Memory B cell (primary cell): ENCODE data around the gene CACNA1C.
A peak's percentile ranks its signal among the peaks of the same experiment; 100 is the strongest.

ENCODE experiments used
- ATAC-seq: fragments of 150-1000 bp; cut with Tn5 transposase; 2 replicates; pipeline ENCODE4 v1.10.0; 2021; ENCODE audit warnings: low read depth, mild to moderate bottlenecking, moderate library complexity
- DNase-seq, 2 donors: peaks; one replicate each; pipeline ENCODE4 v3.0.0; 2022; ENCODE audit warnings: low spot score in 2 of 2
- H3K27ac Mint-ChIP-seq: one replicate; pipeline ENCODE4 v1.8.0; 2022; ENCODE audit warnings: mild to moderate bottlenecking, moderate library complexity, mixed read lengths
- H3K27me3 Mint-ChIP-seq: one replicate; pipeline ENCODE4 v1.8.0; 2022; ENCODE audit warnings: mixed read lengths
- H3K36me3 Mint-ChIP-seq: one replicate; pipeline ENCODE4 v1.8.0; 2022; ENCODE audit warnings: mild to moderate bottlenecking, mixed read lengths
- H3K4me1 Mint-ChIP-seq: one replicate; pipeline ENCODE4 v1.8.0; 2022; ENCODE audit warnings: mixed read lengths
- H3K4me3 Mint-ChIP-seq: one replicate; pipeline ENCODE4 v1.8.0; 2022; ENCODE audit warnings: mild to moderate bottlenecking, moderate library complexity, mixed read lengths
- H3K9me3 Mint-ChIP-seq: one replicate; pipeline ENCODE4 v1.8.0; 2022; ENCODE audit warnings: mixed read lengths

CACNA1C gene

GRCh38 chr12:2051700-2052621 is 826 bp upstream of the CACNA1C start:
- no peaks in the 10 kb centered on the region for H3K36me3 Mint-ChIP-seq
- peak overlapping the region; percentile 52 for H3K4me3 Mint-ChIP-seq
- peaks cover 18% of the 10 kb centered on the region for H3K4me1 Mint-ChIP-seq
- H3K9me3 Mint-ChIP-seq = no peaks in the 10 kb centered on the region
- ATAC-seq (no peak), DNase-seq (no peak)
- H3K27me3 Mint-ChIP-seq = peaks cover 32% of the 10 kb centered on the region
- no peak overlapping the region for H3K27ac Mint-ChIP-seq

- Mint-ChIP-seq H3K36me3 (no peaks in the 10 kb centered on the region), H3K27me3 (peaks cover 29% of the 10 kb centered on the region), H3K9me3 (no peaks in the 10 kb centered on the region), H3K4me1 (peaks cover 18% of the 10 kb centered on the region), H3K4me3 (no peak overlapping the region), H3K27ac (no peak overlapping the region)
- DNase-seq (no peak), ATAC-seq (no peak)
Measured at GRCh38 chr12:2053691-2054090, 904 bp downstream of the CACNA1C start.

- no peak for DNase-seq
- Mint-ChIP-seq H3K27me3 (peaks cover 29% of the 10 kb centered on the region), H3K4me1 (peaks cover 18% of the 10 kb centered on the region), H3K36me3 (no peaks in the 10 kb centered on the region), H3K4me3 (peak overlapping the region; percentile 55), H3K27ac (no peak overlapping the region), H3K9me3 (no peaks in the 10 kb centered on the region)
- no peak for ATAC-seq
Measured at GRCh38 chr12:2054091-2055018, 1.6 kb downstream of the CACNA1C start.

GRCh38 chr12:2057041-2057794 is 4.4 kb downstream of the CACNA1C start:
- H3K36me3 Mint-ChIP-seq = no peaks in the 10 kb centered on the region
- DNase-seq (peak; percentile 30 to 46), ATAC-seq (no peak)
- H3K4me3 Mint-ChIP-seq = no peak overlapping the region
- peaks cover 8% of the 10 kb centered on the region for H3K4me1 Mint-ChIP-seq
- H3K27ac Mint-ChIP-seq = no peak overlapping the region
- no peaks in the 10 kb centered on the region for H3K9me3 Mint-ChIP-seq
- peaks cover 16% of the 10 kb centered on the region for H3K27me3 Mint-ChIP-seq

- Mint-ChIP-seq H3K27me3 (peaks cover 18% of the 10 kb centered on the region), H3K4me1 (peaks cover 8% of the 10 kb centered on the region), H3K36me3 (no peaks in the 10 kb centered on the region), H3K9me3 (no peaks in the 10 kb centered on the region), H3K4me3 (no peak overlapping the region), H3K27ac (no peak overlapping the region)
- DNase-seq = no peak
- no peak for ATAC-seq
Measured at GRCh38 chr12:2057795-2058408, 5.1 kb downstream of the CACNA1C start.

- no peak for ATAC-seq
- DNase-seq = no peak
- H3K9me3 Mint-ChIP-seq = no peaks in the 10 kb centered on the region
- no peak overlapping the region for H3K4me3 Mint-ChIP-seq
- peaks cover 6% of the 10 kb centered on the region for H3K4me1 Mint-ChIP-seq
- H3K27ac Mint-ChIP-seq = no peak overlapping the region
- no peaks in the 10 kb centered on the region for H3K36me3 Mint-ChIP-seq
- peaks cover 20% of the 10 kb centered on the region for H3K27me3 Mint-ChIP-seq
Measured at GRCh38 chr12:2058837-2059236, 6.0 kb downstream of the CACNA1C start.

- H3K27me3 Mint-ChIP-seq = peaks cover 17% of the 10 kb centered on the region
- ATAC-seq = no peak
- H3K36me3 Mint-ChIP-seq = peaks cover 2% of the 10 kb centered on the region
- DNase-seq = no peak
- H3K27ac Mint-ChIP-seq = no peak overlapping the region
- H3K4me3 Mint-ChIP-seq = no peak overlapping the region
- H3K9me3 Mint-ChIP-seq = no peaks in the 10 kb centered on the region
- H3K4me1 Mint-ChIP-seq = peaks cover 5% of the 10 kb centered on the region
Measured at GRCh38 chr12:2061402-2061801, 8.6 kb downstream of the CACNA1C start.

GRCh38 chr12:2064071-2064507 is 11.3 kb downstream of the CACNA1C start:
- ATAC-seq (no peak), DNase-seq (no peak)
- H3K9me3 Mint-ChIP-seq = peaks cover under 1% of the 10 kb centered on the region
- peaks cover 5% of the 10 kb centered on the region for H3K4me1 Mint-ChIP-seq
- H3K36me3 Mint-ChIP-seq = peaks cover 2% of the 10 kb centered on the region
- H3K27me3 Mint-ChIP-seq = peaks cover 21% of the 10 kb centered on the region
- no peak overlapping the region for H3K4me3 Mint-ChIP-seq
- no peak overlapping the region for H3K27ac Mint-ChIP-seq

- peaks cover 5% of the 10 kb centered on the region for H3K4me1 Mint-ChIP-seq
- H3K27me3 Mint-ChIP-seq = peaks cover 17% of the 10 kb centered on the region
- H3K27ac Mint-ChIP-seq = no peak overlapping the region
- peaks cover 11% of the 10 kb centered on the region for H3K9me3 Mint-ChIP-seq
- ATAC-seq (no peak), DNase-seq (no peak)
- H3K36me3 Mint-ChIP-seq = peaks cover 3% of the 10 kb centered on the region
- H3K4me3 Mint-ChIP-seq = no peak overlapping the region
Measured at GRCh38 chr12:2068653-2069052, 15.9 kb downstream of the CACNA1C start.

- Mint-ChIP-seq H3K9me3 (peaks cover 11% of the 10 kb centered on the region), H3K4me3 (no peak overlapping the region), H3K4me1 (no peaks in the 10 kb centered on the region), H3K27me3 (peaks cover 12% of the 10 kb centered on the region), H3K36me3 (peaks cover 3% of the 10 kb centered on the region), H3K27ac (peak overlapping the region; percentile 29)
- DNase-seq (no peak), ATAC-seq (no peak)
Measured at GRCh38 chr12:2070440-2071045, 17.8 kb downstream of the CACNA1C start.

GRCh38 chr12:2074792-2075191 is 22.0 kb downstream of the CACNA1C start:
- H3K27me3 Mint-ChIP-seq = peaks cover 8% of the 10 kb centered on the region
- H3K27ac Mint-ChIP-seq = no peak overlapping the region
- H3K4me3 Mint-ChIP-seq = no peak overlapping the region
- peaks cover 8% of the 10 kb centered on the region for H3K9me3 Mint-ChIP-seq
- H3K4me1 Mint-ChIP-seq = no peaks in the 10 kb centered on the region
- no peak for ATAC-seq
- H3K36me3 Mint-ChIP-seq = peaks cover 2% of the 10 kb centered on the region
- no peak for DNase-seq

- Mint-ChIP-seq H3K27me3 (peaks cover 8% of the 10 kb centered on the region), H3K9me3 (peaks cover 9% of the 10 kb centered on the region), H3K27ac (no peak overlapping the region), H3K4me3 (no peak overlapping the region), H3K4me1 (no peaks in the 10 kb centered on the region), H3K36me3 (peaks cover 2% of the 10 kb centered on the region)
- no peak for ATAC-seq
- no peak for DNase-seq
Measured at GRCh38 chr12:2075508-2076195, 22.9 kb downstream of the CACNA1C start.
